Smooth muscle cell (in vitro differentiated cells): ENCODE results near the gene MBNL3. TPM values are rescaled to one million over a fixed set of nuclear protein-coding genes. Genes with fewer than 3 reads are reported as not detected.

Source experiments
- DNase-seq: peaks from one replicate; lab custom pipeline; 2025; ENCODE audit not compliant: unreplicated experiment; lab: John Stamatoyannopoulos, UW
- H2AFZ ChIP-seq: fragments of 200-600 bp; sonication (generic); 2 replicates; pipeline ENCODE4 v1.6.0; 2016; ENCODE audit warnings: antibody characterized with exemption, low read depth, mild to moderate bottlenecking
- H3F3A ChIP-seq: fragments of 200-600 bp; sonication (generic); 2 replicates; pipeline ENCODE4 v1.6.0; 2017; ENCODE audit warnings: antibody characterized with exemption, low read depth
- H3K27ac ChIP-seq: fragments of 200-600 bp; sonication (generic); 2 replicates; pipeline ENCODE4 v1.5.1; 2016; ENCODE audit warnings: low read depth, mild to moderate bottlenecking
- H3K27me3 ChIP-seq: fragments of 200-600 bp; sonication (generic); 2 replicates; pipeline ENCODE4 v1.6.1; 2016; ENCODE audit warnings: low read depth, mild to moderate bottlenecking
- H3K36me3 ChIP-seq: fragments of 200-600 bp; sonication (generic); 2 replicates; pipeline ENCODE4 v1.5.1; 2016; ENCODE audit warnings: low read depth
- H3K4me1 ChIP-seq: fragments of 200-600 bp; sonication (generic); 2 replicates; pipeline ENCODE4 v1.5.1; 2016; ENCODE audit warnings: low read depth
- H3K4me2 ChIP-seq: fragments of 200-600 bp; sonication (generic); 2 replicates; pipeline ENCODE4 v1.6.0; 2016; ENCODE audit warnings: mild to moderate bottlenecking
- H3K4me3 ChIP-seq: fragments of 200-600 bp; sonication (generic); 2 replicates; pipeline ENCODE4 v1.5.1; 2016; ENCODE audit warnings: mild to moderate bottlenecking
- H3K79me2 ChIP-seq: fragments of 200-600 bp; sonication (generic); 2 replicates; pipeline ENCODE4 v1.6.0; 2016; ENCODE audit warnings: low read depth, mild to moderate bottlenecking
- H3K9ac ChIP-seq: fragments of 200-600 bp; sonication (generic); 2 replicates; pipeline ENCODE4 v1.6.0; 2016; ENCODE audit warnings: low read depth
- H3K9me3 ChIP-seq: fragments of 200-600 bp; sonication (generic); replicated peaks from 2 replicates; pipeline ENCODE4 v1.5.1; 2016; ENCODE audit warnings: low read depth
- H4K20me1 ChIP-seq: fragments of 200-600 bp; sonication (generic); 2 replicates; pipeline ENCODE4 v1.6.0; 2016; ENCODE audit warnings: low read depth
- WGBS: methylation state at CpG from one replicate; pipeline ENCODE4 v1.1.7; 2016; ENCODE audit warnings: low lambda C conversion rate; 5-methylcytosine and 5-hydroxymethylcytosine counted together
- polyA plus RNA-seq: library from polyadenylated mRNA; unstranded; fragments of >200 nt; fragmentation: Nextera tagmentation; extraction: Ambion mirVana; gene quantifications from 2 replicates; pipeline ENCODE4 v1.2.1, GENCODE V29; 2016
- total RNA-seq: library from RNA; depleted of rRNA; stranded (reverse); fragments of >200 nt; gene quantifications from 2 replicates; pipeline ENCODE4 v1.2.3, GENCODE V29; 2014
- TF ChIP-seq, protein P1 (sequence below): fragments of 200-600 bp; sonication (generic); IDR thresholded peaks from 2 replicates; pipeline ENCODE4 v1.5.1; 2017; ENCODE audit warnings: borderline replicate concordance, mild to moderate bottlenecking, antibody characterized with exemption; ENCODE audit not compliant: insufficient read depth, poor library complexity, severe bottlenecking

MBNL3 gene
- total and polyA plus RNA-seq, 2 experiments from 2014 or later, result 15.7 to 49.0 TPM

- no peaks in the 10 kb centered on the region for H3K27me3 ChIP-seq
- H3K4me1 ChIP-seq, result peaks cover 15% of the 10 kb centered on the region
- H2AFZ ChIP-seq, result no peak overlapping the region
- 53% methylated on average over 5 of the region's 5 CpGs for WGBS
- no peak for DNase-seq
- H3K9ac ChIP-seq, result peak overlapping the region; percentile 69
- H3K4me3 ChIP-seq, result no peak overlapping the region
- no peaks in the 10 kb centered on the region for H3K36me3 ChIP-seq
- H3F3A ChIP-seq, result no peaks in the 10 kb centered on the region
- H4K20me1 ChIP-seq, result no peaks in the 10 kb centered on the region
- H3K9me3 ChIP-seq, result no peaks in the 10 kb centered on the region
- H3K27ac ChIP-seq, result peak overlapping the region; percentile 92
- TF ChIP-seq, protein P1, sequence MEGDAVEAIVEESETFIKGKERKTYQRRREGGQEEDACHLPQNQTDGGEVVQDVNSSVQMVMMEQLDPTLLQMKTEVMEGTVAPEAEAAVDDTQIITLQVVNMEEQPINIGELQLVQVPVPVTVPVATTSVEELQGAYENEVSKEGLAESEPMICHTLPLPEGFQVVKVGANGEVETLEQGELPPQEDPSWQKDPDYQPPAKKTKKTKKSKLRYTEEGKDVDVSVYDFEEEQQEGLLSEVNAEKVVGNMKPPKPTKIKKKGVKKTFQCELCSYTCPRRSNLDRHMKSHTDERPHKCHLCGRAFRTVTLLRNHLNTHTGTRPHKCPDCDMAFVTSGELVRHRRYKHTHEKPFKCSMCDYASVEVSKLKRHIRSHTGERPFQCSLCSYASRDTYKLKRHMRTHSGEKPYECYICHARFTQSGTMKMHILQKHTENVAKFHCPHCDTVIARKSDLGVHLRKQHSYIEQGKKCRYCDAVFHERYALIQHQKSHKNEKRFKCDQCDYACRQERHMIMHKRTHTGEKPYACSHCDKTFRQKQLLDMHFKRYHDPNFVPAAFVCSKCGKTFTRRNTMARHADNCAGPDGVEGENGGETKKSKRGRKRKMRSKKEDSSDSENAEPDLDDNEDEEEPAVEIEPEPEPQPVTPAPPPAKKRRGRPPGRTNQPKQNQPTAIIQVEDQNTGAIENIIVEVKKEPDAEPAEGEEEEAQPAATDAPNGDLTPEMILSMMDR, result no peak
- H3K4me2 ChIP-seq, result peak overlapping the region; percentile 55
- no peaks in the 10 kb centered on the region for H3K79me2 ChIP-seq
Observed at GRCh38 chrX:132404266-132404665, 84.6 kb downstream of the MBNL3 start.

DNA sequence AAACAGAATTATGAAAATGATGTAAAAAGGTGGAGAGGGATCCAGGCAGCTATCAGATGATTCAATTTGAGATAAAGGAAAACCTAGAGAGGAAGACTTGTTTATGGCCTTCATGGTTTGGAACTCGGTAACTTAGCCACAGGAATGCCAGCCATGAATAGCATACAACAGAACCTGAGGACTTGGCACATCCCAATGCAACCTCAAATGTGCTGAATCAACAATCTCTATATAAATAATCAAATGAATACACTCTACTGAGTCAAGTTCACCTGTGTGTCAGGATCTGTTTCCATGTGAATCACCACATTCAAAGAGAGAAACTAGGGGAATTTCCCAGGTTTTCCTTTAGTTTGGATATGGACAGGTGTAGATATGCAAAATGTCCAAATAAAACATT, 86.9 kb downstream of the MBNL3 start:
- H3K4me3 ChIP-seq, result no peak overlapping the region
- no peaks in the 10 kb centered on the region for H4K20me1 ChIP-seq
- H3K9me3 ChIP-seq, result no peaks in the 10 kb centered on the region
- H3K36me3 ChIP-seq, result no peaks in the 10 kb centered on the region
- H3K27me3 ChIP-seq, result no peaks in the 10 kb centered on the region
- no peak overlapping the region for H2AFZ ChIP-seq
- H3K9ac ChIP-seq, result no peak overlapping the region
- no peak overlapping the region for H3K4me2 ChIP-seq
- TF ChIP-seq, protein P1, result no peak
- H3K4me1 ChIP-seq, result no peaks in the 10 kb centered on the region
- no peaks in the 10 kb centered on the region for H3F3A ChIP-seq
- H3K79me2 ChIP-seq, result no peaks in the 10 kb centered on the region
- no peak overlapping the region for H3K27ac ChIP-seq
- 61% methylated on average over 1 of the region's 1 CpG for whole genome bisulfite sequencing
- no peak for DNase-seq

DNA sequence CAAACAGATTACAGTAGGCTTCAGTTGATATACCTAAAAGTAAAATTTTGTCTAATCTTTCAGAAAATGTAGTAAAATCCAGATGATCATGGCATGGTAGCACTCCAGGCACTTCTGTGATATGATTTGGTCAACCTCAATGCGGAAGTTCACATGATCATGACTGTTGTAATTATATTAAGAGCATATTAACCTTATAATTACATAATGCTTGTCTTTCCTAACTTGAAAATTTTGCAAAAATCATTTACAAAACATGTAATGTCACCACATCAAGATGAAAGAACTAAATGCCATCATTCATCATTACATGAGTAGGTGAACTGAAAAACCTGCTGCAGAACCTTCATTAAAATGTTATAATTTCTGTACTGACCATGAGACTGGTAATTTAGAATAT, 88.1 kb downstream of the MBNL3 start:
- Histone ChIP-seq H2AFZ (no peak overlapping the region), H3K4me2 (no peak overlapping the region), H3F3A (no peaks in the 10 kb centered on the region), H4K20me1 (no peaks in the 10 kb centered on the region), H3K79me2 (no peaks in the 10 kb centered on the region), H3K9ac (no peak overlapping the region), H3K27me3 (no peaks in the 10 kb centered on the region), H3K9me3 (no peaks in the 10 kb centered on the region), H3K27ac (no peak overlapping the region), H3K4me1 (no peaks in the 10 kb centered on the region), H3K4me3 (no peak overlapping the region), H3K36me3 (no peaks in the 10 kb centered on the region)
- TF ChIP-seq, protein P1, result no peak
- DNase-seq, result no peak
- 81% methylated on average over 1 of the region's 1 CpG for WGBS

- Histone ChIP-seq H4K20me1 (no peaks in the 10 kb centered on the region), H3F3A (no peaks in the 10 kb centered on the region), H3K4me3 (no peak overlapping the region), H3K79me2 (no peaks in the 10 kb centered on the region), H3K9me3 (no peaks in the 10 kb centered on the region), H3K4me1 (no peaks in the 10 kb centered on the region), H3K27me3 (no peaks in the 10 kb centered on the region), H3K4me2 (peak overlapping the region; percentile 33), H3K36me3 (no peaks in the 10 kb centered on the region), H3K27ac (peak overlapping the region; percentile 91), H2AFZ (no peak overlapping the region), H3K9ac (no peak overlapping the region)
- TF ChIP-seq, protein P1, result no peak
- 41% methylated on average over 2 of the region's 2 CpGs for WGBS
- no peak for DNase-seq
Observed at GRCh38 chrX:132395645-132396044, 93.2 kb downstream of the MBNL3 start.
